Activated naive CD8-positive, alpha-beta T cell treated with anti-CD3 and anti-CD28 coated beads, Interleukin-2, amount 10 ng/mL, durations not matched to agents 7 days and 5 days (primary cell): ENCODE measurements around the gene ITGBL1. TPM values are rescaled to one million over a fixed set of nuclear protein-coding genes. Genes with fewer than 3 reads are reported as not detected.
A peak's percentile ranks its signal among the peaks of the same experiment; 100 is the strongest.

Source experiments
- ATAC-seq: fragments of 150-1000 bp; cut with Tn5 transposase; one replicate; pipeline ENCODE4 v1.10.0; 2021; ENCODE audit warnings: low read depth, moderate library complexity
- POLR2A ChIA-PET: fragments of 350-600 bp; sonication (Branson Sonifier 250); formaldehyde crosslinking; loops from one replicate; lab custom pipeline; 2021; ENCODE audit warnings: antibody characterized with exemption; lab: Charles Lee
- DNase-seq: peaks from one replicate; pipeline ENCODE4 v3.0.0; 2021
- H3K27ac Mint-ChIP-seq: one replicate; pipeline ENCODE4 v1.8.0; 2022; ENCODE audit warnings: mild to moderate bottlenecking, mixed read lengths
- H3K27me3 Mint-ChIP-seq: one replicate; pipeline ENCODE4 v1.8.0; 2022; ENCODE audit warnings: mild to moderate bottlenecking, moderate library complexity, mixed read lengths
- H3K36me3 Mint-ChIP-seq: one replicate; pipeline ENCODE4 v1.8.0; 2021; ENCODE audit warnings: mild to moderate bottlenecking, mixed read lengths
- H3K4me1 Mint-ChIP-seq: one replicate; pipeline ENCODE4 v1.8.0; 2021; ENCODE audit warnings: mixed read lengths
- H3K4me3 Mint-ChIP-seq: one replicate; pipeline ENCODE4 v1.8.0; 2022; ENCODE audit warnings: mild to moderate bottlenecking, moderate library complexity, mixed read lengths
- H3K9me3 Mint-ChIP-seq: one replicate; pipeline ENCODE4 v1.8.0; 2021; ENCODE audit warnings: mixed read lengths
- total RNA-seq, 2 experiments: library from RNA; stranded (reverse); gene quantifications; one replicate each; pipeline ENCODE4 v1.2.3, GENCODE V29; 2021

ITGBL1 gene
- total RNA-seq, 2 experiments from 2014 or later: not detected

DNA sequence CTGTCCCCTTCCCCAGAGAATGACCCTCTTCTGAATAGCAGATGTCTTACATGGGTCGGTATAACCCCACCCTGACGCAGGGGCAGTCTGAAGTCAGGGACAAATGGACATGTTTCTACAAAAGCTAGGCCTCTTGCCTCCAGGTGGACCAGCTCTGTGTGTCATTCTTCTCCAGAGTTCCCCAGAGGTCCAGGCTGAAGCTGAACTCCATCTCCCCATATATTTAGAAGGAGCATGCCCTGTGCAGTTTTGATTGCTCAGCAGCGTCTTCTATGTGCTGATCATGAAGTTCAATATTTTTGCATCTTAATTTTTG is 27.4 kb upstream of the ITGBL1 start:
- ATAC-seq (no peak), DNase-seq (no peak)
- no peaks in the 10 kb centered on the region for H3K9me3 Mint-ChIP-seq
- no peaks in the 10 kb centered on the region for H3K27me3 Mint-ChIP-seq
- no peak overlapping the region for H3K27ac Mint-ChIP-seq
- POLR2A ChIA-PET: no interaction called here
- H3K4me1 Mint-ChIP-seq: no peaks in the 10 kb centered on the region
- no peaks in the 10 kb centered on the region for H3K36me3 Mint-ChIP-seq
- no peak overlapping the region for H3K4me3 Mint-ChIP-seq

GRCh38 chr13:101425623-101426022 is 26.9 kb upstream of the ITGBL1 start:
- Mint-ChIP-seq H3K27me3 (no peaks in the 10 kb centered on the region), H3K4me1 (no peaks in the 10 kb centered on the region), H3K36me3 (no peaks in the 10 kb centered on the region), H3K27ac (no peak overlapping the region), H3K4me3 (no peak overlapping the region), H3K9me3 (no peaks in the 10 kb centered on the region)
- DNase-seq: no peak
- POLR2A ChIA-PET: no interaction called here
- ATAC-seq: no peak

GRCh38 chr13:101429733-101430132 is 22.7 kb upstream of the ITGBL1 start:
- no peaks in the 10 kb centered on the region for H3K9me3 Mint-ChIP-seq
- POLR2A ChIA-PET: no interaction called here
- no peaks in the 10 kb centered on the region for H3K4me1 Mint-ChIP-seq
- no peaks in the 10 kb centered on the region for H3K27me3 Mint-ChIP-seq
- no peak for DNase-seq
- no peak overlapping the region for H3K4me3 Mint-ChIP-seq
- no peaks in the 10 kb centered on the region for H3K36me3 Mint-ChIP-seq
- ATAC-seq: no peak
- H3K27ac Mint-ChIP-seq: no peak overlapping the region

GRCh38 chr13:101433895-101434294 is 18.6 kb upstream of the ITGBL1 start:
- POLR2A ChIA-PET: no interaction called here
- peaks cover 3% of the 10 kb centered on the region for H3K27me3 Mint-ChIP-seq
- H3K4me3 Mint-ChIP-seq: no peak overlapping the region
- H3K4me1 Mint-ChIP-seq: no peaks in the 10 kb centered on the region
- DNase-seq (no peak), ATAC-seq (no peak)
- H3K27ac Mint-ChIP-seq: no peak overlapping the region
- H3K36me3 Mint-ChIP-seq: no peaks in the 10 kb centered on the region
- no peaks in the 10 kb centered on the region for H3K9me3 Mint-ChIP-seq

DNA sequence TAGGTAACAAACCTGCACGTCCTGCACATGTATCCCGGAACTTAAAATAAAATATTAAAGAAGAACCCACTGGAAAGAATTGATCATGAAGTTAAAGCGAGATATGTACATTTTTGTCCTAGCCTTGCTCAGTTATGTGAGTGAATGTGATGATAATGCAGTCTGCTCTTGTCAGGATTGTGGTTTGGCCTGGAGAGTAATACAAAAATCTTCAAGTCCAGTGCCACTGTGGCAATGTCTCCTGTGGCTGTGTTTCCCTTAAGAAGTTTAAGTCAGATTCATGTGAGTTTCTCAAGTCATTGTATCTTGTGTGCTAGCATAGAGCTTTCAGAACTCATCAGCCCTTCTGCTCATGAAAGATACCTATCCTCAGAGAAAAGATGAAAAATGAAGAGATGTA is 18.0 kb upstream of the ITGBL1 start:
- DNase-seq: no peak
- ATAC-seq: no peak
- H3K36me3 Mint-ChIP-seq: no peaks in the 10 kb centered on the region
- H3K4me1 Mint-ChIP-seq: no peaks in the 10 kb centered on the region
- POLR2A ChIA-PET: no interaction called here
- no peak overlapping the region for H3K27ac Mint-ChIP-seq
- no peak overlapping the region for H3K4me3 Mint-ChIP-seq
- H3K27me3 Mint-ChIP-seq: peaks cover 3% of the 10 kb centered on the region
- H3K9me3 Mint-ChIP-seq: no peaks in the 10 kb centered on the region

GRCh38 chr13:101447852-101448251 is 4.6 kb upstream of the ITGBL1 start:
- POLR2A ChIA-PET: no interaction called here
- no peak for ATAC-seq
- DNase-seq: no peak
- H3K36me3 Mint-ChIP-seq: no peaks in the 10 kb centered on the region
- no peak overlapping the region for H3K27ac Mint-ChIP-seq
- no peaks in the 10 kb centered on the region for H3K9me3 Mint-ChIP-seq
- H3K4me3 Mint-ChIP-seq: no peak overlapping the region
- H3K4me1 Mint-ChIP-seq: no peaks in the 10 kb centered on the region
- peaks cover 13% of the 10 kb centered on the region for H3K27me3 Mint-ChIP-seq

- no peak for DNase-seq
- Mint-ChIP-seq H3K9me3 (no peaks in the 10 kb centered on the region), H3K4me3 (no peak overlapping the region), H3K4me1 (peaks cover 2% of the 10 kb centered on the region), H3K36me3 (no peaks in the 10 kb centered on the region), H3K27ac (no peak overlapping the region), H3K27me3 (peaks cover 23% of the 10 kb centered on the region)
- no peak for ATAC-seq
- POLR2A ChIA-PET: no interaction called here
These were observed 2.4 kb upstream of the ITGBL1 start for GRCh38 chr13:101449790-101450748.

- no peaks in the 10 kb centered on the region for H3K9me3 Mint-ChIP-seq
- no peak for ATAC-seq
- POLR2A ChIA-PET: no interaction called here
- H3K27ac Mint-ChIP-seq: no peak overlapping the region
- no peak overlapping the region for H3K4me3 Mint-ChIP-seq
- peaks cover 26% of the 10 kb centered on the region for H3K27me3 Mint-ChIP-seq
- no peaks in the 10 kb centered on the region for H3K36me3 Mint-ChIP-seq
- peaks cover 2% of the 10 kb centered on the region for H3K4me1 Mint-ChIP-seq
- no peak for DNase-seq
These were observed 1.7 kb upstream of the ITGBL1 start for GRCh38 chr13:101450749-101451130.

GRCh38 chr13:101451641-101452040 is 834 bp upstream of the ITGBL1 start:
- Mint-ChIP-seq H3K4me3 (no peak overlapping the region), H3K27ac (no peak overlapping the region), H3K4me1 (peaks cover 2% of the 10 kb centered on the region), H3K27me3 (peaks cover 26% of the 10 kb centered on the region), H3K36me3 (no peaks in the 10 kb centered on the region), H3K9me3 (no peaks in the 10 kb centered on the region)
- ATAC-seq (no peak), DNase-seq (no peak)
- POLR2A ChIA-PET: no interaction called here

- Mint-ChIP-seq H3K27me3 (peaks cover 26% of the 10 kb centered on the region), H3K4me1 (peaks cover 2% of the 10 kb centered on the region), H3K4me3 (peak overlapping the region; percentile 49), H3K9me3 (no peaks in the 10 kb centered on the region), H3K36me3 (no peaks in the 10 kb centered on the region), H3K27ac (no peak overlapping the region)
- peak; percentile 34 for DNase-seq
- POLR2A ChIA-PET: no interaction called here
- peak; percentile 63 for ATAC-seq
These were observed 1.3 kb downstream of the ITGBL1 start for GRCh38 chr13:101453784-101454201.

DNA sequence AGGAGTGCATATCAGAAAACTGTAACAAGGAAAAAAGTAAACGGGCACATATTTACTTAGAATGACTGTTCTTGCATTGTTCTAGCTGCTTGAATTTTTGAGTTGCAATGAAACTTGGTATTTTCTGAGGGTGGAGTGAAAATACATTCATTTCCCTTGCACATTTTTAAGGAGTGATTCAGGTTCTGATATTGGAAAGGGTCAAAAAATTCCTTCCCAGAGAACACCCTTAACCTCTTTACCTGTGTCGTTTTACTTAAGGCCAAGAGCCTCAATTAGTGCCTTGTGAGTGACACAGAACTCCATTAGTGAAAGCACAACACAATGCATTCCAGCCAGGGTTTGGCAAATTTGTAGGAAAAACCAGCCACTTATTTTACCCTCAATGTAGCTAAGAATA is 2.3 kb downstream of the ITGBL1 start:
- no peak for DNase-seq
- Mint-ChIP-seq H3K27me3 (peaks cover 25% of the 10 kb centered on the region), H3K36me3 (no peaks in the 10 kb centered on the region), H3K4me3 (no peak overlapping the region), H3K27ac (no peak overlapping the region), H3K4me1 (peaks cover 2% of the 10 kb centered on the region), H3K9me3 (no peaks in the 10 kb centered on the region)
- no peak for ATAC-seq
- POLR2A ChIA-PET: no interaction called here

- H3K27ac Mint-ChIP-seq: no peak overlapping the region
- H3K4me1 Mint-ChIP-seq: peaks cover 2% of the 10 kb centered on the region
- no peak for ATAC-seq
- peaks cover 24% of the 10 kb centered on the region for H3K27me3 Mint-ChIP-seq
- no peak for DNase-seq
- no peak overlapping the region for H3K4me3 Mint-ChIP-seq
- H3K9me3 Mint-ChIP-seq: no peaks in the 10 kb centered on the region
- POLR2A ChIA-PET: no interaction called here
- H3K36me3 Mint-ChIP-seq: no peaks in the 10 kb centered on the region
These were observed 3.4 kb downstream of the ITGBL1 start for GRCh38 chr13:101455863-101456262.

DNA sequence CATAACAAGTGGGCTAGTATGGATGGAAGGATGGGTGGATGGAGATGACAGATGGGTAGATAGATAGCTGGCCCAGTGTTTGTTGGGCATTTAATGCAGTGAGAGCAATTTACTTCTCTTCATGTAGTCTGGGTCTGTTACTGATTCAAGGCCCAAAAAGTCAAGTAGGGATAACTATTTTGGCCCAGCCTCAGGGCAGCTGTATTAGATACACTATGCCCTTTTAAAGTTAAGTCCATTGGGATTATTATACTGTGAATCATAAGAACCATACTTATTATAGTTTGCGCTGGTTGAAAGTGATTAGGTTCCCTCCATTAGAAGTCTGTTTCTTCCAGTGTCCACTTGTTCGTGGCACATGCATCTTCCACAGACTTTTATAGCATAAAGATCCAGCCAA is 4.7 kb downstream of the ITGBL1 start:
- H3K9me3 Mint-ChIP-seq: no peaks in the 10 kb centered on the region
- H3K4me1 Mint-ChIP-seq: peaks cover 2% of the 10 kb centered on the region
- POLR2A ChIA-PET: no interaction called here
- H3K4me3 Mint-ChIP-seq: no peak overlapping the region
- DNase-seq (no peak), ATAC-seq (no peak)
- no peaks in the 10 kb centered on the region for H3K36me3 Mint-ChIP-seq
- no peak overlapping the region for H3K27ac Mint-ChIP-seq
- H3K27me3 Mint-ChIP-seq: peaks cover 21% of the 10 kb centered on the region

DNA sequence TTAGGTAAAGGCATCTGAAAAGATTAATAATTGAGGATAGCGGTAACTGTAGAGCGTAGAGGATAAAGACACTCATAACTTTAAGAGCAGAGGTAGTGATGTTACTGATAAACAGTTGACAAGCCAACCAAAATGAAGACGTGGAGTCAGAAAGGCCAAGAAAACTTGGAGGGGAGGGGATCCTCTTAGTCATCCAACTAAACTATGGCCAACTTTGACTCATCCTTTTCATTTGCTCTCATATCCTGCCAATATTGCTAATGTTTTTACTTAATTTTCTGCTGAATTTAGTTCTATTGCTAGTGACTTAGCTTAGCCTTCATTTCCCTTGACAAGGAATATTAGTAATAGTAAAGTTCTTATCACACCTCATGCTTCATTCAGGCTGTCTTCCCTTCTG is 13.4 kb downstream of the ITGBL1 start:
- Mint-ChIP-seq H3K27ac (no peak overlapping the region), H3K36me3 (no peaks in the 10 kb centered on the region), H3K4me1 (no peaks in the 10 kb centered on the region), H3K9me3 (no peaks in the 10 kb centered on the region), H3K27me3 (no peaks in the 10 kb centered on the region), H3K4me3 (no peak overlapping the region)
- POLR2A ChIA-PET: no interaction called here
- ATAC-seq (no peak), DNase-seq (no peak)
